Left colon (tissue), 2 donors: ENCODE measurements around the gene SET. TPM values are rescaled to one million over a fixed set of nuclear protein-coding genes. Genes with fewer than 3 reads are reported as not detected.
"Not testable (repeated sequence)": the region's sequence is repeated elsewhere in the genome, so short reads cannot be mapped to it uniquely, and the experiment has no call there.

Experiments used
- ATAC-seq: fragments of 200-7000 bp; cut with Tn5 transposase; one replicate; pipeline ENCODE4 v1.9.1; 2020; ENCODE audit warnings: mild to moderate bottlenecking, moderate library complexity
- DNase-seq, 2 donors: peaks; one replicate each; pipeline ENCODE4 v3.0.0-alpha.2; 2020
- intact Hi-C, 2 donors: fragments of 100-400 bp; cut with DNase I in 1 of 2; cut with micrococcal nuclease in 1 of 2; formaldehyde crosslinking; loops; one replicate each; pipeline versions ENCODE4 v1.11.2 to v1.14.0; 2022; cut with DNase I, micrococcal nuclease
- long read RNA-seq: library from polyadenylated mRNA; unstranded; transcript quantifications from one replicate; pipeline ENCODE4 v2.0.0, GENCODE V29; 2021
- total RNA-seq, 2 donors: library from RNA; stranded (reverse); fragmentation: NEBNext Ultra II Directional; extraction: Animal tissue kit (Norgen Biotek cat#: 25700); gene quantifications; one replicate each; pipeline ENCODE4 v1.2.1, GENCODE V29; 2021
- donor health status: DM: no; HTN: no; CAD: no.
- donor health status: DM: yes; HTN: yes; CAD: no.

Gene SET, protein sequence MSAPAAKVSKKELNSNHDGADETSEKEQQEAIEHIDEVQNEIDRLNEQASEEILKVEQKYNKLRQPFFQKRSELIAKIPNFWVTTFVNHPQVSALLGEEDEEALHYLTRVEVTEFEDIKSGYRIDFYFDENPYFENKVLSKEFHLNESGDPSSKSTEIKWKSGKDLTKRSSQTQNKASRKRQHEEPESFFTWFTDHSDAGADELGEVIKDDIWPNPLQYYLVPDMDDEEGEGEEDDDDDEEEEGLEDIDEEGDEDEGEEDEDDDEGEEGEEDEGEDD
- 100 to 1,000 TPM; 153 to 193 TPM for total RNA-seq
- long read RNA-seq, transcript SET-201 (8 exons, 2,915 nt), result major isoform, 66 of 91 reads
- long read RNA-seq, transcript SET-204 (8 exons, 2,850 nt), result minor isoform, 9 of 91 reads
- long read RNA-seq, partial matches to known transcripts, result 11 of 91 reads
- long read RNA-seq, other reads (novel, unspliced or antisense), result 3 of 91 reads

DNA sequence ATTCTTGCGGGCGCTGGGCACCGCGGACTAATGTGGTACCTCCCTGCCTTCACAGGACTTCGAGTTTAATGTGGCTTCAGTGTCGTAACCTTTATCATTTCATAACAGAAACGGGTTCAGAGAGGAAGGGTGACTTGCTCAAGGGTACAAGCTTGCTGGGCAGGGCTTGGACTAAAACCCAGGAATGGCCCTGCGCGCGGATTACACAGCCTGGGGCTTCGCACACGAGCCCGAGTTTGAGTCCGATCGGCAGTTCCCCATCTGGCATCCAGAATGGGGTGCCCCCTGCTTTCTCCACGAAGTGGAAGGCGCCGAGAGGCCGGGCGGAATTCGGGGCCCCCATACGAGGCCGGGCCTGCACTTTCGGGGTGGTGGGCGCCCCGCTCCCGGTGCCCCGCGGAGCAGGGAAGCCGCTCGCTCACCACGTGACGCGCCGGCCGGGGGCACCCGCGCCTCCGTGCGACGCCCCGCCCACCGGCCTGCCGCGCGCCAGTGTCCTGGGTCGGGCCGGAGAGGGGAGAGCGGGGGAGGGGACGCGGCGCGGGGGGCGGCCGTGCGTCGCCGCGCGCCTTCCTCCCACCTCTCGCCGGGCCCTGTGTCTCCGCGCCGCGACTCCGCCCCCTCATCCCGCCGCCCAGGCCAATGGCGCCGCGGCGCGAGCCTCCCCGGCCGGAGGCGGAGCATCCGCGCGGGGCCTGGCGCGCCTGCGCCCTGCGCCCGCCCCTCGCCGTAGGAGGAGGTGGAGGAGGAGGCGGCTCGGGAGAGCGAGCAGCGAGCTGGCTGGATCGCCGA, at the start of gene SET:
TSS of gene SET (plus strand) at position 722 of the 792 bp plus-strand sequence. CDS start 361 bp downstream, outside the sequence.
- intact Hi-C loops, result no loop called here

GRCh38 chr9:128640603-128641002, 48.4 kb upstream of the SET start:
- intact Hi-C loops, result no loop called here
- DNase-seq (no peak), ATAC-seq (no peak)

More for the DNA sequence above, at the start of gene SET:
- peak; percentile 71 for ATAC-seq
- DNase-seq, result peak; percentile 94 to 97

DNA sequence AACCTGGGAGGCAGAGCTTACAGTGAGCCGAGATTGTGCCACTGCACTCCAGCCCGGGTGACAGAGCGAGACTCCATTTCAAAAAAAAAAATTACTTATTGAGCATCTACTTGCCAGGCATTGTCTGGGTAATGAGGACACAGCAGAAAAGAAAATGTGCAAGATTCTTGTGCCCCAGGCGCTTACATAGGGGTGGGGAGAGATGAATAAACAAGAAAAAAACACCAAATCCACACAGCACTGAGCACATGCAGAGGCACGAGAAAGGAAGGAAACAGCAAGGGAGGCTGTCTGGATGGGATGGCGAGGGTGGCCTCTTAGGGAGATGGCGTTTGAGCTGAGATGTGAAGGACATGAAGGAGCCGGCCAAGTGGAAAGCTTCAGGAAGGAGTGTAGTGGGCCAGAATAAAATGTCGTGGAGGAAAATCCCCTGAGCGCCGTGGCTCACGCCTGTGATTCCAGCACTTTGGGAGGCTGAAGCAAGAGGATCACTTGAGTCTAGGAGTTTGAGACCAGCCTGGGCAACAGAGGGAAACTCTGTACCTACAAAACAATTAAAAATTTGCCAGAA, 46.3 kb upstream of the SET start:
- intact Hi-C loops, result no loop called here
- no peak for ATAC-seq
- no peak for DNase-seq

GRCh38 chr9:128643519-128644300, 45.3 kb upstream of the SET start:
- intact Hi-C loops, result no loop called here
- DNase-seq (no peak), ATAC-seq (no peak)

DNA sequence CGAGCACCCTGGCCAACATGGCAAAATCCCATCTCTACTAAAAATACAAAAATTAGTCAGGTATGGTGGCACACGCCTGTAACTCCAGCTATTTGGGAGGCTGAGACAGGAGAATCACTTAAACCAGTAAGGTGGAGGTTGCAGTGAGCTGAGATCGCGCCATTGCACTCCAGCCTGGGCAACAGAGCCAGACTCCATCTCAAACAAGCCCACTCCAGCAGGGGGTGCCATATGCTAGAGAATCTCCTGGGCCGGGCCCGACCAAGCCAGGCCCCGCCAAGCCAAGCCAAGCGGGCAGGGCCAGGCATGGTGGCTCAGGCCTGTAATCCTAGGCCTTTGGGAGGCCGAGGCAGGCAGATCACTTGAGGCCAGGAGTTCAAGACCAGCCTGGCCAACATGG, 40.8 kb upstream of the SET start:
- peak; percentile 84 for ATAC-seq
- intact Hi-C loops, result not testable (repeated sequence)
- DNase-seq, result peak in 1 of 2 donors; percentile 70

DNA sequence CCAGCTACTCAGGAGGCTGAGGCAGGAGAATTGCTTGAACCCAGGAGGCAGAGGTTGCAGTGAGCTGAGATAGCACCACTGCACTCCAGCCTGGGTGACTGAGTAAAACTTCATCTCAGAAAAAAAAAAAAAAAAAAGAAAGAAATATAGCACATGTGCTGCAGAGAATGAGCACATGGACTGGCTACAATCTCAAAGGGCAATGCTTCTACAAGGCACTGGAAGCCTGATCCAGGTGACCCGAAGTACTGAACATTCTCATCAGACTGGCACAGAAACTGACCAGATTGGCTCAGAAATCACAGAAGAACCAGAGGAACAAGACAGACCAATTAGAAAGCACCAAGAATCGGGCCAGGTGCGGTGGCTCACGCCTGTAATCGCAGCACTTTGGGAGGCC, 37.2 kb upstream of the SET start:
- no peak for DNase-seq
- intact Hi-C loops, result no loop called here
- no peak for ATAC-seq

- ATAC-seq, result no peak
- no peak for DNase-seq
- intact Hi-C loops, result no loop called here
Observed at GRCh38 chr9:128653908-128654307, 35.1 kb upstream of the SET start.

- intact Hi-C loops, result no loop called here
- DNase-seq (no peak), ATAC-seq (no peak)
Observed at GRCh38 chr9:128654481-128654880, 34.5 kb upstream of the SET start.

DNA sequence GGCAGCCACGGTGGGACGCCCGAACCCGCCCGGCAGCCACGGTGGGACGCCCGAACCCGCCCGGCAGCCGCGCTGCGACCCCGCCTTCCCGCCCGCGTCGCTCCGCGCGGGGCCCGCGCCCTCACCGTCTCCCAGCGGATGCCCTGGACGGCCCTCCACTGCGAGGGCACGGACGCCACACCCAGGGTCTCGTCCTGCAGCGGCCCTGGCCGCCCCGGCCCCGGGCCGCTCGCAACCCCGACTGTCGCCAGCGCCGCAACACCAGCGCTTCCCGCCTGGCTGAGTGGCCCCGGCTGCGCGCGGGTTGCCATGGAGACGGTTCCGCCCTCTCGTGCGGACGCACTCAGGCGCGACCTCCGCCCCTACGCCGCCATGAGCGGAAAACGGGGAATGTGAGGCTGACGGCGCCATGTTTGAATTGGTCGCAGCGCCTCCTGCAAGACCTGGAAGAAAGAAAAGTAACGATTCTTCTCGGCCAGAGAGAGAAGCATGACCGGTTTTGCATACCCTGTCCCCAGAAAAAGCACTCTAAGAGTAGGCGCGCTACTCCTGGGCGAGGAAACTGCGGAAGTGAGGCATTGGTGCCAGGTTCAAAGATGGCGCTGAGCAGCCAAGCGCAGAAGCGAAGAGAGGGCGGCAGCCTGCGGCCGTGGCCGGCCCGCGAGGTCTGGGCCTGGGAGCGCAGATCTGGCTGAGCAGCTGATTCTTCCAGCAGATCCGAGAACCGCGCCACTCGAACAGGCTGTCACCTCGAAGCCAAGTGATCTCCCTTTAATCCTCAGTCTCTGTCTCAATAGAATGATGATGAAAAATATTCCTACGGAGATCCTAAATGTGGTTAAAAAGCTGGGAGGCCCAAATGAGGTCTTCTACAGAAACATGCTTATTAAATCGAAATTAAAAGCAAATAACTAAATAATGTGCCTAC, 32.3 kb upstream of the SET start, which contains the start of gene DYNC2I2:
TSS of gene DYNC2I2 (minus strand) at position 432 of the 928 bp plus-strand sequence. CDS start at position 311, 121 bp downstream.
- DNase-seq (peak; percentile 96 to 99), ATAC-seq (peak; percentile 98)
- intact Hi-C loops, result no loop called here

DNA sequence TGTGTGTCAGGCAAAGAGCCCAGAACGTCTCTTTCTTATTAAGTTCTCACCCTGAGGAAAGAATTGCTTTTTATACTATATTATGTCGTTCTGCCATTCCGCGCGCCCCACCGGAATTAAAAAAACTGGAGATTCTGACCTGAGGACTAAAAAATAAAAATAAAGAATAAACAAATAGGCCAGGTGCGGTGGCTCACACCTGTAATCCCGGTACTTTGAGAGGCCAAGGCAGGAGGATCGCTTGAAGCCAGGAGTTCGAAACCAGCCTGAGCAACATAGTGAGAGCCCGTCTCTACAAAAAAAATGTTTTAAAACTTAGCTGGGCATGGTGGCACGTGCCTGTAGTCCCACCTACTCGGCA, 31.7 kb upstream of the SET start:
- intact Hi-C loops, result no loop called here
- DNase-seq (no peak), ATAC-seq (no peak)

GRCh38 chr9:128657796-128658195, 31.2 kb upstream of the SET start:
- ATAC-seq (no peak), DNase-seq (no peak)
- intact Hi-C loops, result no loop called here

GRCh38 chr9:128666481-128666941, 22.5 kb upstream of the SET start:
- ATAC-seq, result peak; percentile 41
- intact Hi-C loops, DNase-seq: not testable (repeated sequence)

GRCh38 chr9:128669786-128670185, 19.2 kb upstream of the SET start:
- DNase-seq (no peak), ATAC-seq (no peak)
- intact Hi-C loops, result no loop called here

DNA sequence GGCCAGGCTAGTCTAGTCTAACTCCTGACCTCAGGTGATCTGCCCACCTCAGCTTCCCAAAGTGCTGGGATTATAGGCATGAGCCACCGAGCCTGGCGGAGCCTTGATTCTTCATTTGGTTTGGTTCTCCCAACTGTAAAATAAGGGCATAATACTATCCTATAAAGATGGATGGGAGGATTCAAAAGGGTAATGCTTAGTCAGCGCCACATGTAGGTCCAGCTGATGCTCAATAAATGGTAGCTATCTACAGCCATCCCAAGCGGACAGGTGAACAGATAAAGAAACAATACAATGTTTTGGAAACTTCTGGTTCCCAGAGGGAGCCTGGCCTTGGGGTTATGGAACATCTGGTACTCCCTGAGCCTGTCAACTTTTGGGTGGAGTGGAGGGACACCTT, 13.6 kb upstream of the SET start:
- no peak for DNase-seq
- intact Hi-C loops, result no loop called here
- ATAC-seq, result no peak

DNA sequence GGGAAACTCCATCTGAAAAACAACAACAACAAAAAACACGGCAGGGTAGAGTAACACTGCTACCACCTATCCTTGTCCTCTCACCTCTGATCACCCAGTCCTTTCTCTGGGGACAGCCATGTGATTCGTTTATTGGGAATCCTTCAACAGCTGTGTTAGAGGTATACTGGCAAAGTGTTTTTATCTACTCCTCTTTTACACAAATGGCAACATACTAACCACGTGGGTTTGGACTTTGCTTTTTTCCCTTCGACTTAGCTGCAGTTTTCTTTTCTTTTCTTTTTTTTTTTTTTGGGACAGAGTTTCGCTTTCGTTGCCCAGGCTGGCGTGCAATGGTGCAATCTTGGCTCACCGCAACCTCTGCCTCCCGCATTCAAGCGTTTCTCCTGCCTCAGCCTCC, 11.2 kb upstream of the SET start:
- intact Hi-C loops, result no loop called here
- ATAC-seq, result no peak
- DNase-seq, result no peak

GRCh38 chr9:128683340-128684064, 5.5 kb upstream of the SET start:
- ATAC-seq, result peak; percentile 51
- intact Hi-C loops, result no loop called here
- DNase-seq, result peak; percentile 69 to 76

DNA sequence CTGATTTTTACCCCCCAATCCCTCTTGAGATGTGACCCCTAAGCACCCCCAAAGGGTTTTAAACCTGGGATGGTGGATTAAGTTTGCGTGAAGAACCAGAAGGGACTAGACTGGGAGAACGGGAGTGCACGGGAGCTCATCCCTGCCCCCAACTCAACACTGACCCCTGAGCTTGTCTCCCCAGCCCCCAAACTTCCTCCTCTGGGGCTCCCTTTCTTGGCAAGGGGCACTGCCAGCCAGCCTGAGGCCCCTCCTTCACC, 5.0 kb upstream of the SET start:
- ATAC-seq, result peak; percentile 16
- intact Hi-C loops, result no loop called here
- DNase-seq, result no peak
